Suppressor macrophage treated with lipopolysaccharide for 1 hour (primary cell): ENCODE measurements around the gene TMEM170A.
"Not testable (repeated sequence)": the region's sequence is repeated elsewhere in the genome, so short reads cannot be mapped to it uniquely, and the experiment has no call there.

ENCODE experiments used
- DNase-seq, 3 donors: peaks; one replicate each; pipeline ENCODE4 v3.0.0-alpha.2; 2020 to 2022

TMEM170A gene

GRCh38 chr16:75479421-75479990, 15.0 kb upstream of the TMEM170A start:
- no peak for DNase-seq

GRCh38 chr16:75478480-75479345, 14.2 kb upstream of the TMEM170A start:
- no peak for DNase-seq

GRCh38 chr16:75477680-75478473, 13.4 kb upstream of the TMEM170A start:
- DNase-seq = peak; percentile 76 to 84 (median 81)

- no peak for DNase-seq
These were observed 12.3 kb upstream of the TMEM170A start for GRCh38 chr16:75476817-75477216.

- peak; percentile 21 to 33 (median 22) for DNase-seq
These were observed 10.9 kb upstream of the TMEM170A start for GRCh38 chr16:75475420-75475847.

GRCh38 chr16:75472908-75473877, 8.7 kb upstream of the TMEM170A start:
- DNase-seq = no peak

- DNase-seq = peak; percentile 76 to 81 (median 80)
These were observed 7.5 kb upstream of the TMEM170A start for GRCh38 chr16:75471723-75472633.

GRCh38 chr16:75466760-75467159, 2.3 kb upstream of the TMEM170A start:
- DNase-seq = no peak

- DNase-seq = peak; percentile 17 to 39 (median 19)
These were observed 934 bp downstream of the TMEM170A start for GRCh38 chr16:75463389-75464121.

- peak; percentile 39 to 67 (median 58) for DNase-seq
These were observed 1.7 kb downstream of the TMEM170A start for GRCh38 chr16:75462806-75463205.

- no peak for DNase-seq
These were observed 2.9 kb downstream of the TMEM170A start for GRCh38 chr16:75461575-75461974.

- DNase-seq = no peak
These were observed 4.0 kb downstream of the TMEM170A start for GRCh38 chr16:75460446-75460845.

- DNase-seq = no peak
These were observed 4.8 kb downstream of the TMEM170A start for GRCh38 chr16:75459691-75460090.

GRCh38 chr16:75458439-75458838, 6.0 kb downstream of the TMEM170A start:
- DNase-seq = no peak

GRCh38 chr16:75458029-75458428, 6.5 kb downstream of the TMEM170A start:
- DNase-seq = no peak

GRCh38 chr16:75457485-75458021, 6.9 kb downstream of the TMEM170A start:
- no peak for DNase-seq

- DNase-seq = no peak
These were observed 7.5 kb downstream of the TMEM170A start for GRCh38 chr16:75456971-75457370.

- not testable (repeated sequence) for DNase-seq
These were observed 8.0 kb downstream of the TMEM170A start for GRCh38 chr16:75456486-75456885.

GRCh38 chr16:75455677-75456076, 8.8 kb downstream of the TMEM170A start:
- no peak for DNase-seq
